ENCODE data around the gene MILR1.
A peak's percentile ranks its signal among the peaks of the same experiment; 100 is the strongest.

The MILR1 gene

DNA sequence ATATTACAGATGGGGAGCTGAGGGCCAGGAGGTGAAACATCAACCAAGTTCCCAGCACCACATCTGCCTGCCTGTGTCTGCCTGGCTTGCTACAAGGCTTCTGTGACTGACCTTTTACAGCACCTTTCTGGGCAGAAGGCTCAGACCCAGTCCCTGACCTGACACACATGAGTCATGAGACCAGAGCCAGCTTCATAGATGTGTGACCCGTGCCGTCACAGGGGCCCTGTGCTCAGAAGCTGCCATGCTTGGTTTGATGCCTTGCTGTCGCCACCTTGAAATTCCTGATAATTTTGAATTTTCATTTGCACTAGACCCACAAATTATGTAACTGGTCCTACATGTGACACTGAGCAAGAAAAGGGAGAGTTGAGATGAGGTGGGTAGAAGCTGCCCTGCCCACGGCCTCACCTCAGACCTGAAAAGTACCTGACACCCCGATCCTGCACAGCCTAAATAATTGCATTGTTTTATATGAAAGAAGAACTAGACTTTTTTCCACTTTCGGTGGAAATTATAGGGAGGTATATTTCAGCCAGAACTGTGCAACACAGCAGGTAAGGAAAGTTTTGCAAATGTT lies 44.9 kb upstream of the MILR1 start:
- no peak for DNase-seq (ENCODE audit: low read depth)
- TF ChIP-seq CTCF (IDR thresholded peaks at IDR 0.05; ENCODE audit: low read length, missing control alignments): no peak
- no peak overlapping the region for H3K4me3 ChIP-seq (replicated peaks; ENCODE audit: low read depth, low read length)

DNA sequence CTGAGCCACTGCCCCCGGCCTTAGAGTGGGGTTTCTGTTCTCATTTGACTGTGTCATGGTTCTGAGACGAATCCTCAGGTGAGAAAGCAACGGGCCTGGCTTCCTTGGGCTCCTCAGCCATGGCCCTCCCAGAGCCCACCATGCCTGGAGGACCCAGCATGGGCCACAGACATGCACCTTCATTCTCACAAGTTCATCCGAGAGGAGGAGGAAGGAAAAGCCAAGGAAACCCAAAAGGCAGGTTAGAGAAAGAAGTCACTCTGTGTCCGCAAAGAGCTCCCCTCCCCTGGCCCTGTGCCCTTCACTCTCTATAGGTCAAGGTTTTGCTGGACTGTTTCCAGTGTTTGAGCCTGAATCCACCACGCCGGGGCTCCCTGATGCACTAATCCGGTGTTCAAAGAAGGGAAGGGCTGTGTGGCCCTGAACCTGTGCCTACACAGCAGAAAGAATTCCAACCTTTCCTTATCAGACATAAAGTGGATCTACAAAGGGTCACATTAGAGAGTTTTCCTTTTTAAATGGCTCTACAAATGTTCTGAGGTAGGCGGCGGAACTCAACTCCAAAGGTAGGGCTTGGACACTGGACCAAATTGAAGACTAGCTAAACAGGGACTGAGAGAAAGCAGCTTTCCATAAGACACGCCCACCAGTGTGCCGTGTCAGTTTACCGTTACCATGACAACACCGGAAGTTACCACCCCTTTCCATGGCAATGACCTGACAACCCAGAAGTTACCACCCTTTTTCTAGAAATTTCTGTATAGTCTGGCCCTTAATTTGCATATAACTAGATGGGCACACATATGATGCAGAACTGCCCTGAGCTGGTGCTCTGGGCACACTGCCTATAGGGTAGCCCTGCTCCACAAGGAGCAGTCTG lies 42.4 kb upstream of the MILR1 start:
- H3K4me3 ChIP-seq (replicated peaks; ENCODE audit: low read depth, low read length): no peak overlapping the region
- TF ChIP-seq CTCF (IDR thresholded peaks at IDR 0.05; ENCODE audit: low read length, missing control alignments): no peak
- peak; percentile 62 for DNase-seq (ENCODE audit: low read depth)

DNA sequence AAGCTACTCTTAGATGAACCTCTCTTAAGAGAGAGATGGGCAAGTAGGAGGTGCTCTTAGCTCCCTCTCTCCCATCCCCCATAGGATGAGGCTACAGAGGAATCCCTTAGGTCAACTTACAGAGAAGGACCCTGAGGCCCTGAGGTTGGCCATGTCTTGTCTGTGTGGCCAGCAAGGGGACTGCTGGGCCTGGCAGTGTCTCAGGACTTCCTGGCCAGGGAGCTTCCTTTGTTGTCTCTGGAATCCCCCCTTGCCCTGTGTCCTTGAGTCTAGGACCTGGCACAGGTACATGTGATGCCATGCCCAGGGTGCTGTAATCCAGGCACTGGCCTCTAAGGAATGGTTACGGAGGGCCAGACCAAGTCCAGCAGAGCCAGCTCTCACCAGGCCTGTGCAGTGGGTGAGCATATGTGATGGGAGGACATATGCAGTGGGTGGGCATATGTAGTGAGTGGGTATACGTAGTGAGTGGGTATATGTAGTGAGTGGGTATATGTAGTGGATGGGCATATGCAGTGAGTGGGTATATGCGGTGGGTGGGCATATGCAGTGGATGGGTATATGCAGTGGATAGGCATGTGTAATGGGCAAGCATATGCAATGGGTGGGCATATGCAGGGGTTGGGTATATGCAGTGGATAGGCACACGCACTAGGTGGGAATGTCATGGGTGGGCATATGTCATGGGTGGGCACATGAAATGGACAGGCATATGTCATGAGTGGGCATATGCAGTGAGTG lies 38.0 kb upstream of the MILR1 start:
- DNase-seq (ENCODE audit: low read depth): no peak
- TF ChIP-seq CTCF (IDR thresholded peaks at IDR 0.05; ENCODE audit: low read length, missing control alignments): no peak
- H3K4me3 ChIP-seq (replicated peaks; ENCODE audit: low read depth, low read length): no peak overlapping the region

DNA sequence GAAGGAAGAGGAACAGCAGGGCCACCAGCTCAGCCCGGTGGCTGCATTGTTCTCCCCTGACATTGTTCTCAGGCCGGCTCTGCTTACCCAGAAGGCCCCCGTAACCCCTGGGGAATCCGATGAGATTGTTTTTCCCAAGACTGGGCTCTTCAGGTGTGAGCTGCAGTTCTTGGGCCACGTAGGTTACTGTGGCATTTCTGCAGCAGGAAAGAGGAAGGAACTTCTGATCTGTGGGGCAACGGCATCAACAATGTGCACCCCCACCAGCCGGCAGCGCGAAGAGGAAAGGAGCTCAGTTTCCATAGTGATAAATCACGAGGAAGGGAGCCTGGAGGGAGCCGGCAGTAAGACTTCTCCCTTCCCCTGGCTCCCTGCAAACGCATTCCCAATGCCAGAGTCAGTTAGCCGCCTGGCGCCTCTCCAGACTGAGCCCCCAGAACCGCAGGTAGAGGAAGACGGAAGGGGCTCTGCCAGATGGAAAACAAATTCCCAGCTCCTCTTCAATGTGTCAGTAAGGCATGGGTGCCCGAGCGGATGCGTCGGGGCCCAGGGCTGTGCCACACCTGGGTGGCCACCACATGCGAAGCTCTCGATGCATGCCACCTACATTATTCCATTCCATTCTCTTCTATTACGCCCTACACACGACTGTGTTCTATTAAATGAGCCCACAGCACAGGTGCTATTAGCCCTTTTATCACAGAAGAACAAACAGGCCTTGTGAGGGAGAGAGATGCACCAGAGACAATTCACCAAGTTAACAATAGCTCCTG lies 36.7 kb upstream of the MILR1 start:
- no peak overlapping the region for H3K4me3 ChIP-seq (replicated peaks; ENCODE audit: low read depth, low read length)
- peak; percentile 76 for DNase-seq (ENCODE audit: low read depth)
- no peak for TF ChIP-seq CTCF (IDR thresholded peaks at IDR 0.05; ENCODE audit: low read length, missing control alignments)

- DNase-seq (ENCODE audit: low read depth): no peak
- H3K4me3 ChIP-seq (replicated peaks; ENCODE audit: low read depth, low read length): no peak overlapping the region
- TF ChIP-seq CTCF (IDR thresholded peaks at IDR 0.05; ENCODE audit: low read length, missing control alignments): no peak
Observed at GRCh38 chr17:64412944-64413381, 36.0 kb upstream of the MILR1 start.

- no peak overlapping the region for H3K4me3 ChIP-seq (replicated peaks; ENCODE audit: low read depth, low read length)
- DNase-seq (ENCODE audit: low read depth): no peak
- no peak for TF ChIP-seq CTCF (IDR thresholded peaks at IDR 0.05; ENCODE audit: low read length, missing control alignments)
Observed at GRCh38 chr17:64413513-64413912, 35.4 kb upstream of the MILR1 start.

Measured in fibroblast of pulmonary artery (primary cell).